ENCODE results near the gene KRTAP3-1. TPM values are rescaled to one million over a fixed set of nuclear protein-coding genes. Genes with fewer than 3 reads are reported as not detected.
"Not testable (repeated sequence)": the region's sequence is repeated elsewhere in the genome, so short reads cannot be mapped to it uniquely, and the experiment has no call there.

Gene KRTAP3-1
- polyA plus RNA-seq (2013): not detected

DNA sequence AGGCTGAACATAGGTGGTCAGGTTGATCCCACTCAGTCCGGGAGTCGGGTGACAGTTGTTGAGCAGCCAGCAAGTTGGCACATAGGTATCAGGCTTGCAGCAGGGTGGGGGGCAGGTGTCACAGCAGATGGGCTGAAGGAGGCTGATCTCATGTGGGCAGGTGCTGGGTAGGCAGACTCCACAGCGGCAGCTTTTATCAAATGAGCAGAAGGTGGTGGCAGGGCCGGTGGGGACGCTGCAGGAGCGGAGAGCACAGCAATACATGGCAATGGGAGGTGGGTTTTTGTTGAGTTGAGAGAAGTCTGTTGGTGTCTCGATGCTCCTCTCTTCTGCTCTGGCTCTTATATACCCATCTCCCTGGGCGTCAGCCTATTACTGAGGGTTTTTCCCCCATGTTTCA, at the start of gene KRTAP3-1:
KRTAP3-1 (minus strand) TSS at position 318 of the 400 bp plus-strand sequence; CDS start at position 264, 54 bp downstream.
- CTCF ChIA-PET: interaction anchor here (1.6 kb wide), 1 partner anchor 29 kb away, joined by 3 read pairs; no protein-coding TSS in a partner anchor
- H3K9me3 ChIP-seq (ENCODE audit: control extremely low read depth in 1 of 5, control insufficient read depth in 4 of 5, insufficient read depth in 2 of 5, low read depth in 1 of 5, low read length in 4 of 5): no peaks in the 10 kb centered on the region
- POLR2A ChIA-PET: no interaction called here
- H3K27me3 ChIP-seq (replicated peaks in 2 of 5; ENCODE audit: control insufficient read depth in 4 of 5, insufficient read depth in 5 of 5, low read length in 4 of 5): no peaks in the 10 kb centered on the region
- 93% methylated on average over 4 of the region's 8 CpGs for WGBS (ENCODE audit: insufficient coverage)
- no peak for DNase-seq
- no peak within 1 kb of the TSS for H3K4me3 ChIP-seq (ENCODE audit: control insufficient read depth in 1 of 7, extremely low read depth in 1 of 7, insufficient read depth in 4 of 7, low read depth in 2 of 7, low read length in 6 of 7)
- no peak within 1 kb of the TSS for H3K27ac ChIP-seq (ENCODE audit: insufficient read depth in 1 of 2, low read depth in 1 of 2, low read length in 2 of 2, poor library complexity in 1 of 2, severe bottlenecking in 2 of 2)
- H3K4me1 ChIP-seq (ENCODE audit: control extremely low read depth in 1 of 4, control insufficient read depth in 4 of 4, insufficient read depth in 4 of 4, low read length in 3 of 4): no peaks in the 10 kb centered on the region
- H3K36me3 ChIP-seq (ENCODE audit: control insufficient read depth in 4 of 4, insufficient read depth in 4 of 4, low read length in 3 of 4): no peaks in the 10 kb centered on the region

DNA sequence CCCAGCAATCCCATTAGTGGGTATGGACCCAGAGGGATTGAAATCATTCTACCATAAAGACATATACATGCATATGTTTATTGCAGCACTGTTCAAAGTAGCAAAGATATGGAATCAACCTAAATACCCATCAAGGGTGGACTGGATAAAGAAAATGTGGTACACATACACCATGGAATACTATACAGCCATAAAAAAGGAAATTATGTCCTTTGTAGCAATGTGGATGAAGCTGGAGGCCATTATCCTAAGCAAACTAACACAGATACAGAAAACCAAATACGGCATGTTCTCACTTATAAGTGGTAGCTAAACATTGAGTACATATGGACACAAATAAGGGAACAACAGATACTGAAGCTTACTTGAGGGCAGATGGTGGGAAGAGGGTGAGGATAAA, 48.6 kb upstream of the KRTAP3-1 start:
- WGBS (ENCODE audit: insufficient coverage): no CpG with 5 or more reads among the region's 1 CpG
- H3K4me3 ChIP-seq (ENCODE audit: control insufficient read depth in 1 of 7, extremely low read depth in 1 of 7, insufficient read depth in 4 of 7, low read depth in 2 of 7, low read length in 6 of 7): no peak overlapping the region
- POLR2A ChIA-PET: no interaction called here
- no peak for DNase-seq
- CTCF ChIA-PET: no interaction called here
- peaks cover 4 to 39% (median 20%) of the 10 kb centered on the region in 5 experiments for H3K27me3 ChIP-seq (replicated peaks in 2 of 5; ENCODE audit: control insufficient read depth in 4 of 5, insufficient read depth in 5 of 5, low read length in 4 of 5)
- H3K27ac ChIP-seq (ENCODE audit: insufficient read depth in 1 of 2, low read depth in 1 of 2, low read length in 2 of 2, poor library complexity in 1 of 2, severe bottlenecking in 2 of 2): no peak overlapping the region
- H3K9me3 ChIP-seq (ENCODE audit: control extremely low read depth in 1 of 5, control insufficient read depth in 4 of 5, insufficient read depth in 2 of 5, low read depth in 1 of 5, low read length in 4 of 5): peaks cover 0 to 4% (median 2%) of the 10 kb centered on the region in 5 experiments
- no peaks in the 10 kb centered on the region for H3K36me3 ChIP-seq (ENCODE audit: control insufficient read depth in 4 of 4, insufficient read depth in 4 of 4, low read length in 3 of 4)
- no peaks in the 10 kb centered on the region for H3K4me1 ChIP-seq (ENCODE audit: control extremely low read depth in 1 of 4, control insufficient read depth in 4 of 4, insufficient read depth in 4 of 4, low read length in 3 of 4)

DNA sequence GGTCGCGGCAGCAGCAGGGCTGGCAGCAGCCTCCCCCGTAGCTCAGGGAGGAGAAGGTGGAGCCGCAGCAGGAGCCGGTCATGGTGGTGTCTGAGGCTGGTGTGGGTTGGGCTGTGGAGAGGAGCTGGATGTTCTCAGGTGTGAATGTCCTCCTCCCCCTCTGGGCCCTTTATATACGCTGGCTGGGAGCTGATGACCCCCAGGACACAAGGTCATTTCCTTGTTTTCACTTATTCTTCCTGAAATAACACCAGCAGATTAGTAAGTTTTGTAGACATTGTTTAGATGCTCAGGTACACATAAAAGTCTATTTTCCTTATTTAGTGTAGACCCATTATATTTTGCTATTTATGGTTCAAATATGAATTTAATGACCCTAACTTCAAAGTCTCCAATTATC, 46.2 kb upstream of the KRTAP3-1 start, which contains the start of gene KRTAP2-2:
KRTAP2-2 (minus strand) TSS at position 101 of the 400 bp plus-strand sequence; CDS start at position 82, 19 bp downstream.
- CTCF ChIA-PET; H3K27ac ChIP-seq (ENCODE audit: insufficient read depth in 1 of 2, low read depth in 1 of 2, low read length in 2 of 2, poor library complexity in 1 of 2, severe bottlenecking in 2 of 2); DNase-seq: not testable (repeated sequence)

DNA sequence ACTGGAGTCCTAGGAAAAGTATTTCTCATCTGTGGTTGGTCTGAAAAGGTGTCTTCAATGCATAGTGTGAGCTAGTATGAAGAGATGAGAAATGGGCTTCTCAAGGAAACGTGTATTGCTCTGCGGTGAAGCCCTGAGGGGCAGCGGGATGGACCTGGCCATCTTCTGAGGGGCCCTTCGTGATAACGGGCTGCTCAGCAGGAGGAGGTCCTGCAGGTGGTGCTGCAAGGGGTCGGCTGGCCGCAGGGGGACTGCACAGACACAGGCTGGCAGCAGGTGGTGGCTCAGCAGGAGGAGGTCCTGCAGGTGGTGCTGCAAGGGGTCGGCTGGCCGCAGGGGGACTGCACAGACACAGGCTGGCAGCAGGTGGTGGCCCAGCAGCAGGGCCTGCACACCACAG, 45.6 kb upstream of the KRTAP3-1 start:
- H3K36me3 ChIP-seq (ENCODE audit: control insufficient read depth in 4 of 4, insufficient read depth in 4 of 4, low read length in 3 of 4); DNase-seq; H3K4me1 ChIP-seq (ENCODE audit: control extremely low read depth in 1 of 4, control insufficient read depth in 4 of 4, insufficient read depth in 4 of 4, low read length in 3 of 4); H3K9me3 ChIP-seq (ENCODE audit: control extremely low read depth in 1 of 5, control insufficient read depth in 4 of 5, insufficient read depth in 2 of 5, low read depth in 1 of 5, low read length in 4 of 5); H3K4me3 ChIP-seq (ENCODE audit: control insufficient read depth in 1 of 7, extremely low read depth in 1 of 7, insufficient read depth in 4 of 7, low read depth in 2 of 7, low read length in 6 of 7); H3K27ac ChIP-seq (ENCODE audit: insufficient read depth in 1 of 2, low read depth in 1 of 2, low read length in 2 of 2, poor library complexity in 1 of 2, severe bottlenecking in 2 of 2); POLR2A ChIA-PET; CTCF ChIA-PET: not testable (repeated sequence)
- peaks cover 0 to 22% (median 5%) of the 10 kb centered on the region in 5 experiments for H3K27me3 ChIP-seq (replicated peaks in 2 of 5; ENCODE audit: control insufficient read depth in 4 of 5, insufficient read depth in 5 of 5, low read length in 4 of 5)
- 100% methylated on average over 3 of the region's 9 CpGs for WGBS (ENCODE audit: insufficient coverage)

More for the DNA sequence above, 46.2 kb upstream of the KRTAP3-1 start, which contains the start of gene KRTAP2-2:
- H3K4me3 ChIP-seq (ENCODE audit: control insufficient read depth in 1 of 7, extremely low read depth in 1 of 7, insufficient read depth in 4 of 7, low read depth in 2 of 7, low read length in 6 of 7); H3K9me3 ChIP-seq (ENCODE audit: control extremely low read depth in 1 of 5, control insufficient read depth in 4 of 5, insufficient read depth in 2 of 5, low read depth in 1 of 5, low read length in 4 of 5); POLR2A ChIA-PET; H3K4me1 ChIP-seq (ENCODE audit: control extremely low read depth in 1 of 4, control insufficient read depth in 4 of 4, insufficient read depth in 4 of 4, low read length in 3 of 4); H3K36me3 ChIP-seq (ENCODE audit: control insufficient read depth in 4 of 4, insufficient read depth in 4 of 4, low read length in 3 of 4): not testable (repeated sequence)
- H3K27me3 ChIP-seq (replicated peaks in 2 of 5; ENCODE audit: control insufficient read depth in 4 of 5, insufficient read depth in 5 of 5, low read length in 4 of 5): peaks cover 0 to 26% (median 7%) of the 10 kb centered on the region in 5 experiments
- WGBS (ENCODE audit: insufficient coverage): no CpG with 5 or more reads among the region's 6 CpGs

DNA sequence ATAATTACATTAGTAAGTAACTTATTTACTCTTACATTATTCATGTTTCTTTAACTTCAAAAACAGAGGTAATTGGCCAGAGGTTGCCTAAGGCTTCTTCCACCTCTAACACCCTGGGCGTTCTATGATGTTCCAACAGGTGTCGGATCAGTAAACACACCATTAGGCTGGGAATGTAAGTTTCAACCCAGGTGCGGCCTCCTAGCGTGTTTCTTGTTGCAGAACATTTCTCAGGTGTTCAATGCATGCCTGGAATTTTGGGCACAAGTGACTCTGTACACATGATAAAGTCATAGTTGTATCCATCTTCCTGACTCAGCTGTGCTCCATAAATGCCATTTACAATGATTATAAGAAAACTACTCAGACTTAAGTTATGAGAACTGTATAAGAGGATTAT, 45.1 kb upstream of the KRTAP3-1 start:
- CTCF ChIA-PET: no interaction called here
- DNase-seq: no peak
- no peaks in the 10 kb centered on the region for H3K36me3 ChIP-seq (ENCODE audit: control insufficient read depth in 4 of 4, insufficient read depth in 4 of 4, low read length in 3 of 4)
- H3K4me1 ChIP-seq (ENCODE audit: control extremely low read depth in 1 of 4, control insufficient read depth in 4 of 4, insufficient read depth in 4 of 4, low read length in 3 of 4): no peaks in the 10 kb centered on the region
- H3K9me3 ChIP-seq (ENCODE audit: control extremely low read depth in 1 of 5, control insufficient read depth in 4 of 5, insufficient read depth in 2 of 5, low read depth in 1 of 5, low read length in 4 of 5): peaks cover 0 to 4% (median 2%) of the 10 kb centered on the region in 5 experiments
- peaks cover 1 to 18% (median 6%) of the 10 kb centered on the region in 5 experiments for H3K27me3 ChIP-seq (replicated peaks in 2 of 5; ENCODE audit: control insufficient read depth in 4 of 5, insufficient read depth in 5 of 5, low read length in 4 of 5)
- H3K27ac ChIP-seq (ENCODE audit: insufficient read depth in 1 of 2, low read depth in 1 of 2, low read length in 2 of 2, poor library complexity in 1 of 2, severe bottlenecking in 2 of 2): no peak overlapping the region
- 100% methylated on average over 3 of the region's 4 CpGs for WGBS (ENCODE audit: insufficient coverage)
- POLR2A ChIA-PET: no interaction called here
- H3K4me3 ChIP-seq (ENCODE audit: control insufficient read depth in 1 of 7, extremely low read depth in 1 of 7, insufficient read depth in 4 of 7, low read depth in 2 of 7, low read length in 6 of 7): no peak overlapping the region

DNA sequence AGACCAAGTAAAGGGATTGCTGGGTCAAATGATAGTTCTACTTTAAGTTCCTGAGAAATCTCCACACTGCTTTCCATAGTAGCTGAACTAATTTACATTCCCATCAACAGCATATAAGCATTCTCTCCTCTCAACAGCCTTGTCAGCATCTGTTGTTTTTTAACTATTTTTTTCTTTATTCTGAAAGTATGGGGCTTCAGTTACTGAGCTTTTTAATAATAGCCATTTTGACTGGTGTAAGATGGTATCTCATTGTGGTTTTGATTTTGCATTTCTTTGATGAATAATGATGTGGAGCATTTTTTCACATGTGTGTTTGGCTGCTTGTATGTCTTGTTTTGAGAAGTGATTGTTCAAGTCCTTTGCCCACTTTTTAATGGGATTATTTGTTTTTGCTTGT, 43.6 kb upstream of the KRTAP3-1 start:
- Histone ChIP-seq H3K27ac (ENCODE audit: insufficient read depth in 1 of 2, low read depth in 1 of 2, low read length in 2 of 2, poor library complexity in 1 of 2, severe bottlenecking in 2 of 2) (no peak overlapping the region), H3K4me3 (ENCODE audit: control insufficient read depth in 1 of 7, extremely low read depth in 1 of 7, insufficient read depth in 4 of 7, low read depth in 2 of 7, low read length in 6 of 7) (no peak overlapping the region)

DNA sequence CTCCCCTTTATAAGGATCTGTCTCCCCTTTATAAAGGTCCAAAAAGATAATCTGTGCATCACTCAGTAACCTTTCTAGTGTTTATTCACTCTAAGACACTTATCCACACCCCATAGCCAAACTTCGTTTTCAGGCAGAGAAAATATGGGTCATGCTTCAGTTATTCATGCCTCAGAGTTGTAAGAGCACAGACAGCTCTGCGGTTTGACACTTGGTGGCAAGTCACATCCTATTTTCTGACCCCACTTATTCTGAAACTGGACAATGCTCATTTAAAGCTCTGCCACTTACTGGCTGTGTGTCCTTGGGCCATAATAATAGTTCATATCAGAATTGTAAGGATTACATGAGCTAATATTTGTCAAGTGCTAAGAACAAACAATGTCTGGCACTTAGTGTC, 40.2 kb upstream of the KRTAP3-1 start:
- Histone ChIP-seq H3K36me3 (ENCODE audit: control insufficient read depth in 4 of 4, insufficient read depth in 4 of 4, low read length in 3 of 4) (no peaks in the 10 kb centered on the region), H3K4me3 (ENCODE audit: control insufficient read depth in 1 of 7, extremely low read depth in 1 of 7, insufficient read depth in 4 of 7, low read depth in 2 of 7, low read length in 6 of 7) (no peak overlapping the region), H3K9me3 (ENCODE audit: control extremely low read depth in 1 of 5, control insufficient read depth in 4 of 5, insufficient read depth in 2 of 5, low read depth in 1 of 5, low read length in 4 of 5) (peaks cover 0 to 2% (median 0%) of the 10 kb centered on the region in 5 experiments), H3K4me1 (ENCODE audit: control extremely low read depth in 1 of 4, control insufficient read depth in 4 of 4, insufficient read depth in 4 of 4, low read length in 3 of 4) (no peaks in the 10 kb centered on the region), H3K27me3 (replicated peaks in 2 of 5; ENCODE audit: control insufficient read depth in 4 of 5, insufficient read depth in 5 of 5, low read length in 4 of 5) (peaks cover 0 to 25% (median 3%) of the 10 kb centered on the region in 5 experiments), H3K27ac (ENCODE audit: insufficient read depth in 1 of 2, low read depth in 1 of 2, low read length in 2 of 2, poor library complexity in 1 of 2, severe bottlenecking in 2 of 2) (no peak overlapping the region)
- ChIA-PET POLR2A (no interaction called here), CTCF (no interaction called here)
- 87% methylated on average over 2 of the region's 2 CpGs for WGBS (ENCODE audit: insufficient coverage)
- DNase-seq: no peak

More for the DNA sequence above, 43.6 kb upstream of the KRTAP3-1 start:
- peaks cover 0 to 2% (median 2%) of the 10 kb centered on the region in 5 experiments for H3K9me3 ChIP-seq (ENCODE audit: control extremely low read depth in 1 of 5, control insufficient read depth in 4 of 5, insufficient read depth in 2 of 5, low read depth in 1 of 5, low read length in 4 of 5)
- DNase-seq: peak in 1 of 3 donors; percentile 12
- ChIA-PET CTCF (no interaction called here), POLR2A (no interaction called here)
- no peaks in the 10 kb centered on the region for H3K4me1 ChIP-seq (ENCODE audit: control extremely low read depth in 1 of 4, control insufficient read depth in 4 of 4, insufficient read depth in 4 of 4, low read length in 3 of 4)
- H3K36me3 ChIP-seq (ENCODE audit: control insufficient read depth in 4 of 4, insufficient read depth in 4 of 4, low read length in 3 of 4): no peaks in the 10 kb centered on the region
- H3K27me3 ChIP-seq (replicated peaks in 2 of 5; ENCODE audit: control insufficient read depth in 4 of 5, insufficient read depth in 5 of 5, low read length in 4 of 5): peaks cover 0 to 18% (median 4%) of the 10 kb centered on the region in 5 experiments
